ENCODE measurements around the gene CAMSAP2. TPM values are rescaled to one million over a fixed set of nuclear protein-coding genes. Genes with fewer than 3 reads are reported as not detected.

The CAMSAP2 gene
- total and polyA plus RNA-seq, 10 of the 15 experiments (the other 5 are each of a cell fraction or from before 2014, with no cell fraction given): 3.9 to 19.8 (median 8.0) TPM

DNA sequence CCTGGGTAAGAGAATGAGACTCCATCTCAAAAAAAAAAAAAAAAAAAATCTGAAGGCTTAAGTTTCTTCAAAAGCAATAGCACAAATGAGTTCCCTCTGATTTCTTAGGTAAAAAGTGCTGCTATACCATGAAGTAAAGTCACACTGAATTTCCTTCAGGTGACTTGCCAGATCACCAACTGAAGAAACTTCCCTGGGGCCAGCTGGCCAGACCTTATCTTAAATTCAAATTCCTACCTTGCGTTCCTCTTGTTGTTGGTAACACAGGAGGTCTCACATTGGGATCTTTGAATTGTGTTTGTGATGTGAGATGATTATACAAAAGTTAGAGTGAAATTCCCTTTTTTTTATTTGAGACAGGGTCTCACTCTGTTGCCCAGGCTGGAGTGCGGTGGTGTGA lies 167.8 kb downstream of the CAMSAP2 start:
- CTCF ChIA-PET: interaction anchor here (0.9 to 9.2 kb wide), 8 partner anchors 12 to 248 kb away, joined by 3 to 131 read pairs (median 5); partner anchors contain the start of genes INAVA and TMEM9
- FAIRE-seq (no peak), ATAC-seq (no peak), DNase-seq (ENCODE audit: low read depth, low spot score) (no peak)
- WGBS (ENCODE audit: insufficient coverage, insufficient replicate concordance, low lambda C conversion rate, missing lambda C conversion rate): 100% methylated on average over 2 of the region's 2 CpGs
- no peak overlapping the region for H3K4me3 ChIP-seq
- H3K79me2 ChIP-seq (ENCODE audit: control insufficient read depth, insufficient read depth, low read length): no peaks in the 10 kb centered on the region
- no peaks in the 10 kb centered on the region; the same call in 2 of the 3 replicates for H3K9me3 ChIP-seq (replicated peaks; ENCODE audit: control insufficient read depth, insufficient read depth, low read length)
- H2AFZ ChIP-seq (ENCODE audit: control insufficient read depth, low read depth, low read length): no peak overlapping the region
- no peaks in the 10 kb centered on the region for H4K20me1 ChIP-seq (ENCODE audit: control insufficient read depth, insufficient read depth)
- H3K4me2 ChIP-seq (ENCODE audit: control insufficient read depth, insufficient read depth): no peak overlapping the region
- peaks cover 15% of the 10 kb centered on the region for H3K4me1 ChIP-seq (ENCODE audit: control insufficient read depth, insufficient read depth, low read length)
- H3K27ac ChIP-seq (ENCODE audit: control insufficient read depth, insufficient read depth): no peak overlapping the region
- in situ Hi-C loops (cut with MboI) (loop anchor here (5.0 kb wide), 1 partner anchor 136 kb away; no protein-coding TSS in a partner anchor), intact Hi-C loops (cut with micrococcal nuclease; ENCODE audit: unreplicated experiment) (loop anchor here (2.0 to 5.0 kb wide), 4 partner anchors 18 to 279 kb away; no protein-coding TSS in a partner anchor)
- SMC1A ChIA-PET (ENCODE audit: uncharacterized antibody, unreplicated experiment): interaction anchor here (0.8 to 11.7 kb wide), 10 partner anchors 14 to 295 kb away, joined by 3 to 193 read pairs (median 4); partner anchors contain the start of gene INAVA
- no TSS peak for BruUV-seq (replicated peaks)
- POLR2A ChIA-PET: interaction anchor here (1.1 to 6.3 kb wide), 8 partner anchors 10 to 238 kb away, joined by 3 to 60 read pairs (median 8); partner anchors contain the start of gene INAVA
- TF ChIP-seq SMARCA5 (IDR thresholded peaks at IDR 0.05): no peak
- no peak for TF ChIP-seq FOXK2 (IDR thresholded peaks at IDR 0.05)
- no peak for TF ChIP-seq SMC3 (IDR thresholded peaks at IDR 0.05; ENCODE audit: borderline replicate concordance, low read length)
- no peak for TF ChIP-seq EGR1 (IDR thresholded peaks at IDR 0.05; ENCODE audit: borderline replicate concordance in 1 of 2, low read depth in 2 of 2, low read length in 2 of 2)
- no peak for TF ChIP-seq CBX5 (IDR thresholded peaks at IDR 0.05; ENCODE audit: low read depth)
- no peak for TF ChIP-seq SUPT20H (IDR thresholded peaks at IDR 0.05; ENCODE audit: borderline replicate concordance, control insufficient read depth, low read depth, low read length)
- no peak for TF ChIP-seq ZSCAN29 (IDR thresholded peaks at IDR 0.05)
- peaks cover 0 to 12% of the 10 kb centered on the region in 2 experiments; a peak in 2 of 4 replicates for H3K36me3 ChIP-seq (ENCODE audit: control insufficient read depth in 2 of 2, insufficient read depth in 2 of 2, low read length in 1 of 2)
- H3K27me3 ChIP-seq (replicated peaks in 1 of 2; ENCODE audit: control insufficient read depth in 2 of 2, insufficient read depth in 2 of 2, low read length in 1 of 2): no peaks in the 10 kb centered on the region
- RAD21 ChIA-PET (ENCODE audit: unreplicated experiment): interaction anchor here (1.4 to 5.5 kb wide), 10 partner anchors 10 to 114 kb away, joined by 4 to 53 read pairs (median 18); partner anchors contain the start of gene INAVA
- H3K9ac ChIP-seq (ENCODE audit: control insufficient read depth, insufficient read depth, low read length): no peak overlapping the region

Measured in GM12878 (cell line).